ENCODE results near the gene SEZ6L. TPM values are rescaled to one million over a fixed set of nuclear protein-coding genes. Genes with fewer than 3 reads are reported as not detected.

SEZ6L gene
- total RNA-seq, 1 donor from 2014 or later: 1.2 TPM

GRCh38 chr22:26418620-26419019, 249.4 kb downstream of the SEZ6L start:
- no peak for DNase-seq (ENCODE audit: low spot score)
- no peak for TF ChIP-seq CTCF (IDR thresholded peaks at IDR 0.05; ENCODE audit: unreplicated experiment)
- Mint-ChIP-seq H3K27me3 (ENCODE audit: unreplicated experiment) (no peaks in the 10 kb centered on the region), H3K27ac (ENCODE audit: unreplicated experiment) (no peak overlapping the region), H3K4me3 (ENCODE audit: unreplicated experiment) (no peak overlapping the region), H3K9me3 (ENCODE audit: unreplicated experiment) (no peaks in the 10 kb centered on the region), H3K4me1 (ENCODE audit: unreplicated experiment) (no peaks in the 10 kb centered on the region), H3K36me3 (ENCODE audit: low read depth, unreplicated experiment) (no peaks in the 10 kb centered on the region)

GRCh38 chr22:26426924-26427323, 257.7 kb downstream of the SEZ6L start:
- Mint-ChIP-seq H3K4me1 (ENCODE audit: unreplicated experiment) (peaks cover 28% of the 10 kb centered on the region), H3K4me3 (ENCODE audit: unreplicated experiment) (no peak overlapping the region), H3K27me3 (ENCODE audit: unreplicated experiment) (peaks cover 2% of the 10 kb centered on the region), H3K27ac (ENCODE audit: unreplicated experiment) (no peak overlapping the region), H3K9me3 (ENCODE audit: unreplicated experiment) (no peaks in the 10 kb centered on the region), H3K36me3 (ENCODE audit: low read depth, unreplicated experiment) (peaks cover 4% of the 10 kb centered on the region)
- DNase-seq (ENCODE audit: low spot score): no peak
- no peak for TF ChIP-seq CTCF (IDR thresholded peaks at IDR 0.05; ENCODE audit: unreplicated experiment)

GRCh38 chr22:26428515-26429457, 259.5 kb downstream of the SEZ6L start, which contains the start of gene ASPHD2:
Gene ASPHD2 (plus strand): TSS chr22:26429260. CDS start chr22:26433616, 4,356 bp downstream.
- H3K36me3 Mint-ChIP-seq (ENCODE audit: low read depth, unreplicated experiment): peaks cover 5% of the 10 kb centered on the region

GRCh38 chr22:26429458-26430286, 260.4 kb downstream of the SEZ6L start:
- Mint-ChIP-seq H3K36me3 (ENCODE audit: low read depth, unreplicated experiment) (peaks cover 11% of the 10 kb centered on the region), H3K27ac (ENCODE audit: unreplicated experiment) (peak overlapping the region; percentile 63)

More at GRCh38 chr22:26428515-26429457, 259.5 kb downstream of the SEZ6L start, which contains the start of gene ASPHD2:
- H3K27ac Mint-ChIP-seq (ENCODE audit: unreplicated experiment): peak within 1 kb of the TSS; percentile 94
- peaks cover 35% of the 10 kb centered on the region for H3K4me1 Mint-ChIP-seq (ENCODE audit: unreplicated experiment)
- DNase-seq (ENCODE audit: low spot score): peak; percentile 64
- peaks cover 2% of the 10 kb centered on the region for H3K27me3 Mint-ChIP-seq (ENCODE audit: unreplicated experiment)
- no peaks in the 10 kb centered on the region for H3K9me3 Mint-ChIP-seq (ENCODE audit: unreplicated experiment)
- peak within 1 kb of the TSS; percentile 99 for H3K4me3 Mint-ChIP-seq (ENCODE audit: unreplicated experiment)
- no peak for TF ChIP-seq CTCF (IDR thresholded peaks at IDR 0.05; ENCODE audit: unreplicated experiment)

More at GRCh38 chr22:26429458-26430286, 260.4 kb downstream of the SEZ6L start:
- peak overlapping the region; percentile 95 for H3K4me3 Mint-ChIP-seq (ENCODE audit: unreplicated experiment)
- peaks cover 2% of the 10 kb centered on the region for H3K27me3 Mint-ChIP-seq (ENCODE audit: unreplicated experiment)
- DNase-seq (ENCODE audit: low spot score): no peak
- no peaks in the 10 kb centered on the region for H3K9me3 Mint-ChIP-seq (ENCODE audit: unreplicated experiment)
- H3K4me1 Mint-ChIP-seq (ENCODE audit: unreplicated experiment): peaks cover 35% of the 10 kb centered on the region
- TF ChIP-seq CTCF (IDR thresholded peaks at IDR 0.05; ENCODE audit: unreplicated experiment): no peak
